Activated CD4-positive, alpha-beta T cell treated with anti-CD3 and anti-CD28 coated beads for 36 hours (primary cell): ENCODE results near the gene AMBRA1. TPM values are rescaled to one million over a fixed set of nuclear protein-coding genes. Genes with fewer than 3 reads are reported as not detected.

Source experiments
- ATAC-seq: fragments of 200-7000 bp; cut with Tn5 transposase; one replicate; pipeline ENCODE4 v1.10.0; 2021; ENCODE audit warnings: mild to moderate bottlenecking, moderate library complexity
- CTCF ChIA-PET: fragments of 350-600 bp; sonication (Branson Sonifier 250); formaldehyde crosslinking; loops from one replicate; lab custom pipeline; 2021; ENCODE audit warnings: antibody characterized with exemption; lab: Charles Lee
- POLR2A ChIA-PET: fragments of 350-600 bp; sonication (Branson Sonifier 250); formaldehyde crosslinking; loops from one replicate; lab custom pipeline; 2021; ENCODE audit warnings: antibody characterized with exemption, inconsistent platforms; lab: Charles Lee
- DNase-seq: peaks from one replicate; pipeline ENCODE4 v3.0.0-alpha.2; 2020
- H3K27ac Mint-ChIP-seq: one replicate; pipeline ENCODE4 v1.8.0; 2021; ENCODE audit warnings: mixed read lengths
- H3K27me3 Mint-ChIP-seq: one replicate; pipeline ENCODE4 v1.8.0; 2021; ENCODE audit warnings: mixed read lengths
- H3K36me3 Mint-ChIP-seq: one replicate; pipeline ENCODE4 v1.8.0; 2021; ENCODE audit warnings: low read depth, mixed read lengths
- H3K4me1 Mint-ChIP-seq: one replicate; pipeline ENCODE4 v1.8.0; 2021; ENCODE audit warnings: mixed read lengths
- H3K4me3 Mint-ChIP-seq: one replicate; pipeline ENCODE4 v1.8.0; 2021; ENCODE audit warnings: mild to moderate bottlenecking, moderate library complexity, mixed read lengths
- H3K9me3 Mint-ChIP-seq: one replicate; pipeline ENCODE4 v1.8.0; 2021; ENCODE audit warnings: low read depth, mixed read lengths
- intact Hi-C, 2 experiments: fragments of 100-400 bp; cut with DNase I in 1 of 2; cut with micrococcal nuclease in 1 of 2; formaldehyde crosslinking; loops; one replicate each; pipeline versions ENCODE4 v1.14.2 to v1.15.1; 2022 to 2024; cut with DNase I, micrococcal nuclease
- total RNA-seq, 2 experiments: library from RNA; stranded (reverse); gene quantifications; one replicate each; pipeline ENCODE4 v1.2.3, GENCODE V29; 2021

AMBRA1 gene
- total RNA-seq, 2 experiments from 2014 or later, result 24.8 to 26.4 TPM

DNA sequence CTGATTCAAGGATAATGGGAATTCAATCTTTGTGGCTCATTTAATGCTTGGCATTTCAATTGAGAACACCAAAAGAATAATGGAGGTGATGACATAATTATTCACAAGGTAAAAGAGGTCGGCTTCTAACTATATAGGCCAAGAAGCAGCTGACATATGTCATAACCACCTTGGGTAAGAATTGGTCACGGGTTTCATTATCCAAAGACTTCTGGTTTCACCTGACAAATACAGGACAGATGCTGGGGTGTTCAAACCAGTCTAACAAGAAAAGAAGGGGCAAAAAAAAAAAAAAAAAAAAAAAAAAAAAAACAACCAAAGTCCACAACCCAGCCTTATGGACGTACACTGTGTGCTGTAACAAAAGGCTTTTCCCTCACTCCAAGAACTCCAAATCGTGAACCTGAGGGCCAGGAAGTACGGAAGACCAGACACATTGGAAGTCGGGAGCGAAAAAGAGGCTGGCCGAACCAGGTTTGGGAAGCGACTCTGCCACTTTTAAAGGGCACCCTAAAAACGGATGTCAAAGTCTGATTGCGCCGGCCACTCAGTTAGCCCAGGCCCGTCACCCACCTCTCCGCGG is 22.8 kb upstream of the AMBRA1 start:
- ATAC-seq (peak; percentile 48), DNase-seq (no peak)
- H3K9me3 Mint-ChIP-seq, result no peaks in the 10 kb centered on the region
- intact Hi-C loops, result loop anchor here (1.0 to 5.0 kb wide), 19 partner anchors 22 to 1231 kb away; partner anchors contain the start of genes AMBRA1 (in 2 of the 2), ARHGAP1 (in 2 of the 2), CELF1 (in 1 of the 2) and CKAP5 (in 1 of the 2)
- peak overlapping the region; percentile 100 for H3K27ac Mint-ChIP-seq
- CTCF ChIA-PET, result interaction anchor here (0.6 to 3.8 kb wide), 3 partner anchors 14 to 126 kb away, joined by 3 to 15 read pairs (median 4); no protein-coding TSS in a partner anchor
- peaks cover 6% of the 10 kb centered on the region for H3K36me3 Mint-ChIP-seq
- POLR2A ChIA-PET, result interaction anchor here (0.5 to 2.1 kb wide), 7 partner anchors 23 to 754 kb away, joined by 3 to 9 read pairs (median 3); partner anchors contain the start of gene AMBRA1
- no peaks in the 10 kb centered on the region for H3K27me3 Mint-ChIP-seq
- peaks cover 31% of the 10 kb centered on the region for H3K4me1 Mint-ChIP-seq
- H3K4me3 Mint-ChIP-seq, result peak overlapping the region; percentile 89

DNA sequence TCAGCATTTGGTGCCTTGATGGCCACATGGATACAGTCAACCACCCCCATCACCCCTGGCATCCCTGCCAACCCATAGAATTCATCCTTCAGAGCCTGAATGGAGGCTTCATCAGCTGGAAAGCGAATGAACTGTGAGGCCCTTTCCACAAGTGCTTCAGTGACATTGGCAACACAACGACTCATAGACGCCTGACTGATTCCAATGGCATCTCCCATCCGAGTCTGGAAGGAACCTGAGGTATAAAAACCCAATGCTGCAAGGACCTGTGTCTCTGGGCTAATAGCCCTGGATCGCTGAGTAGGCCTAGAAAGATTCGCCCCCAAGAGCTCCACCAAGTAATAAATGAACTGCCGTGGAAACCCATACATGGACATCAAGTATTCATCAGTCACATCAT is 21.9 kb upstream of the AMBRA1 start:
- ChIA-PET CTCF (interaction anchor here (0.6 kb wide), 1 partner anchor 27 kb away, joined by 4 read pairs; no protein-coding TSS in a partner anchor), POLR2A (interaction anchor here (0.5 to 2.1 kb wide), 5 partner anchors 10 to 333 kb away, joined by 3 to 9 read pairs (median 6); partner anchors contain the start of gene AMBRA1)
- Mint-ChIP-seq H3K4me1 (peaks cover 29% of the 10 kb centered on the region), H3K4me3 (peak overlapping the region; percentile 89), H3K27ac (no peak overlapping the region), H3K27me3 (no peaks in the 10 kb centered on the region), H3K9me3 (no peaks in the 10 kb centered on the region), H3K36me3 (peaks cover 6% of the 10 kb centered on the region)
- no peak for DNase-seq
- no peak for ATAC-seq
- intact Hi-C loops, result loop anchor here in 1 of 2 experiments (2.0 to 5.0 kb wide), 6 partner anchors 55 to 1232 kb away; partner anchors contain the start of genes CELF1, CSTPP1, NUP160 and PHF21A

DNA sequence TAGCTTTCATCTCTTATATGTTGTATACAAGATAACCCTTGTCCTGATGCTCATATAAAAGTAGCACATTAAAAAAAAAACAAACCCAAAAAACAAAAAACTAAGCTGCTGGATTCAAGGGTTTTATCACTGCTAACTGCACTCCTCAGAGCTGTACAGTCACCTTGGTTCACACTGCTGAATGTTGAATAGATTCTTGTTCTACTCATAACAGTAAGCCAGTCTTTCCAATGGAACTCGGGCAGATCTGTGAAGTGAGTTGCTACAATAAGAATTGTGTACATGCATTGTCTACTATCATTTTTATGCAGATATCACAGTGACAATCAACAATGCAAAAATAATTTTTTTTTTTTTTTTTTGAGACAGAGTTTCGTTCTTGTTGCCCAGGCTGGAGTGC is 18.5 kb upstream of the AMBRA1 start:
- ChIA-PET POLR2A (no interaction called here), CTCF (interaction anchor here (0.7 to 1.6 kb wide), 4 partner anchors 18 to 181 kb away, joined by 3 to 7 read pairs (median 4); partner anchors contain the start of gene AMBRA1)
- Mint-ChIP-seq H3K4me1 (peaks cover 12% of the 10 kb centered on the region), H3K27me3 (no peaks in the 10 kb centered on the region), H3K9me3 (no peaks in the 10 kb centered on the region), H3K4me3 (no peak overlapping the region), H3K36me3 (no peaks in the 10 kb centered on the region), H3K27ac (no peak overlapping the region)
- DNase-seq (no peak), ATAC-seq (no peak)
- intact Hi-C loops, result no loop called here

DNA sequence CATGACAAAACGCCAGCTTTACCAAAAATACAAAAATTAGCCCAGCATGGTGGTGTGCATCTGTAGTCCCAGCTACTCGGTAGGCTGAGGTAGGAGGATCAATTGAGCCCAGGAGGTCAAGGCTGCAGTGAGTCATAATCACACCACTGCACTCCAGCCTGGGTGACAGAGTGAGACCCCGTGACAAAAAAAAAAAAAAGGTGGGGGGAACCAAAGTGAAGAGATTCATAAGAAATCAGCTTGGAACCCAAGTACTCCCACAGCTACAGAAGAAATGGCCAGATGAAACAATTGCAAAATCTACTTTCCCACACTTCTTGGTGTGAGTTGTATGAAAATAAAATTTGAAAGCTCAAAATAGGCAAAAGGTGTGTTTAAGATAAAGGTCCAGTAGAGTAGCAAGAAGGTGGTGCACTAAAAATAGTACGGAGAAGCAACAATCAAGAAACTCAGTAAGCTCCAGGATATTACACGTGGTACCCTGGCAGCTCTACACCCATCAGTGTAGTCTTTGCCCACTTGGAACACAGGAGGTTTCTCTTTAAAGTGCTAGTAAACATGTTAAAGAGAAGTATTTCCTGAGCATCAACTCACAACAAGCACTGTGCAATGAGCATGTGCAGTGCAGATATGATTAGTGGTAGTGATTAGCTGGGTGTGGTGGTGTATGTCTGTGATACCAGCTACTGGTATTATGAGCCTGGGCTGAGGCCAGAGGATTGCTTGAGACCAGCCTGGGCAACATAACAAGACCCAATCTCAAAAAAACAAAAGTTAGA is 17.9 kb upstream of the AMBRA1 start:
- no peaks in the 10 kb centered on the region for H3K9me3 Mint-ChIP-seq
- POLR2A ChIA-PET, result interaction anchor here (0.6 to 1.1 kb wide), 2 partner anchors 17 to 996 kb away, joined by 5 to 10 read pairs; partner anchors contain the start of gene AMBRA1
- H3K36me3 Mint-ChIP-seq, result no peaks in the 10 kb centered on the region
- peaks cover 12% of the 10 kb centered on the region for H3K4me1 Mint-ChIP-seq
- no peak for DNase-seq
- no peak overlapping the region for H3K27ac Mint-ChIP-seq
- CTCF ChIA-PET, result interaction anchor here (1.3 to 1.6 kb wide), 2 partner anchors 18 to 82 kb away, joined by 4 to 7 read pairs; partner anchors contain the start of gene AMBRA1
- H3K27me3 Mint-ChIP-seq, result no peaks in the 10 kb centered on the region
- no peak for ATAC-seq
- no peak overlapping the region for H3K4me3 Mint-ChIP-seq
- intact Hi-C loops, result no loop called here

DNA sequence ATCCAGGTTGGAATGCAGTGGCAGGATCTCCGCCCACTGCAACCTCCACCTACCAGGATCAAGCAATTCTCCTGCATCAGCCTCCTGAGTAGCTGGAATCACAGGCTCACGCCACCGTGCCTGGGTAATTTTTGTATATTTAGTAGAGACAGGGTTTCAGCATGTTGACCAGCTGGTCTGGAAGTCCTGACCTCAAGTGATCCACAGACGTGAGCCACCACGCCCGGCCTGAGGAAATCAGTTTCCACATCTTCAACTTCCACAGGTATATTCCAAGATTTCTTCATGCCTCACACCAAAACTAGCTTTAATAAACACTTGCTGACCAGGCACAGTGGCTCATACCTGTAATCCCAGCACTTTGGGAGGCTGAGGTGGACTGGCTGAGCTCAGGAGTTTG is 15.6 kb upstream of the AMBRA1 start:
- H3K4me1 Mint-ChIP-seq, result peaks cover 2% of the 10 kb centered on the region
- no peak overlapping the region for H3K27ac Mint-ChIP-seq
- no peak for ATAC-seq
- ChIA-PET CTCF (no interaction called here), POLR2A (interaction anchor here (0.6 kb wide), 1 partner anchor 29 kb away, joined by 3 read pairs; no protein-coding TSS in a partner anchor)
- DNase-seq, result no peak
- H3K4me3 Mint-ChIP-seq, result no peak overlapping the region
- no peaks in the 10 kb centered on the region for H3K27me3 Mint-ChIP-seq
- no peaks in the 10 kb centered on the region for H3K36me3 Mint-ChIP-seq
- intact Hi-C loops, result no loop called here
- no peaks in the 10 kb centered on the region for H3K9me3 Mint-ChIP-seq

DNA sequence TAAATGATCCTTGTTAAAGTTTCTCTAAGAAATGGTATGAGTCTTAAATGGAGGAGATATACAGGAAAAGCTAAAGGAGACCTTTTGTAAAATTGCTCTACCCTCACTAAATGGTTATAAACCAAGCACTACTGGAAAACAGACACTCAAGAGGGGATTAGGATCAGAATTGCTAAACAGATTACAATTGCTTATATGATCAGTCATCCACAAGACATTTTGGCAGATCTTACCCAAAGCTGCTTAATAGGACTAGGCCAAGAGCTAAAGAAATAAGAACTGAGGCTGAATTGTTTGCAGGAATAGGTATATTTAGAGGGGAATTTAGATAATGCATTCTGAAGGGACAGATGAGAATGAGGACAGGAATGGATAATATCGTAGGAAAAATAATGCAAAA is 13.7 kb upstream of the AMBRA1 start:
- no peak overlapping the region for H3K27ac Mint-ChIP-seq
- H3K4me1 Mint-ChIP-seq, result peaks cover 2% of the 10 kb centered on the region
- H3K36me3 Mint-ChIP-seq, result no peaks in the 10 kb centered on the region
- no peak for ATAC-seq
- DNase-seq, result no peak
- H3K9me3 Mint-ChIP-seq, result no peaks in the 10 kb centered on the region
- H3K27me3 Mint-ChIP-seq, result no peaks in the 10 kb centered on the region
- POLR2A ChIA-PET, result no interaction called here
- no peak overlapping the region for H3K4me3 Mint-ChIP-seq
- intact Hi-C loops, result no loop called here
- CTCF ChIA-PET, result no interaction called here

DNA sequence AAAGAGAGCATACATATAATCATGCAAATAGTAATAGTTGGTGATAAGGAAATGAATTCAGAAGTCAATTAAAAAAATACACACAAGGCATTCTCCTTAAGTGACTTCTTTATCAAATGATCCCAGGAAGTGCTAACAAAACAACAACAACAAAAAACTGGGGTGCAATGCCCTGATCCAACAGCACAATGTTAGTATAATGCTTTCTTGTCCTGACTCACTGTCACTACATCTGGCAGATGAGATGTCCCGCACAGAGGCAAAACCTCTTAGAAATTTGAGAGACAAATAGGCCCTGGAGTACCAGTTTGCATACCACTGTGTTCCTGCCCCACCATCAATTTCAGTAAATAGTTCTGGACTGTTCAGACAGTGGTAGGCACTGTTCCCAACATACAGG is 11.0 kb upstream of the AMBRA1 start:
- ATAC-seq, result no peak
- no peak for DNase-seq
- no peaks in the 10 kb centered on the region for H3K36me3 Mint-ChIP-seq
- H3K27ac Mint-ChIP-seq, result no peak overlapping the region
- no peaks in the 10 kb centered on the region for H3K9me3 Mint-ChIP-seq
- CTCF ChIA-PET, result interaction anchor here (0.7 kb wide), 1 partner anchor 80 kb away, joined by 5 read pairs; no protein-coding TSS in a partner anchor
- no peaks in the 10 kb centered on the region for H3K27me3 Mint-ChIP-seq
- POLR2A ChIA-PET, result no interaction called here
- H3K4me1 Mint-ChIP-seq, result no peaks in the 10 kb centered on the region
- intact Hi-C loops, result no loop called here
- no peak overlapping the region for H3K4me3 Mint-ChIP-seq

DNA sequence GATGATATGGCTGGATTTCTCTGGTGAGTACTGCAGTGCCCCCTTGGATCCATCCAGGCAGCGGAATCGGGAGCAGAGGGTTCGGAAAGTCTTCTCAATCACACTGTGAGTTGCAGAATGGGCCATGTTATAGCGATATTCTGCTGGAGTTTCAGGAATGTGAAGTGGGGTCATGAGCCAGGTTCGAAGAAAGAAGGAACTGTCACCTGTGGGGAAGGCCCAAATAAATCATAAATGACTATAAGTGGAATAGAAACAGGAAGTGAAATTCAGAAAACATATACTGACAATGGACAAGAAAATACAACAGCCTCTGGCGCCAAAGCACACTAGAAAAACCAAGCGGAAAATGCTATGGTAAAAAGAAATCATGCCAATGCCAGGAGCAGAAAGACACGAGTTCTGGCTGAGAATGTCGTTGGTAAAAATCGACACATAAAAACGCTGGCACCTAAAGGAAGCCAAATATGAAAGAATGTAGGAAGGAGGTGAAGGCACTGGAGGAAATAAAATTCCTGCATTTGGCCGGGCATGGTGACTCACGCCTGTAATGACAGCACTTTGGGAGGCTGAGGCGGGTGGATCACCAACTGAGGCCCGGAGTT is 10.0 kb upstream of the AMBRA1 start:
- Mint-ChIP-seq H3K4me1 (no peaks in the 10 kb centered on the region), H3K4me3 (no peak overlapping the region), H3K27me3 (no peaks in the 10 kb centered on the region), H3K36me3 (no peaks in the 10 kb centered on the region), H3K9me3 (no peaks in the 10 kb centered on the region), H3K27ac (no peak overlapping the region)
- ChIA-PET CTCF (no interaction called here), POLR2A (no interaction called here)
- ATAC-seq, result no peak
- intact Hi-C loops, result no loop called here
- DNase-seq, result no peak

DNA sequence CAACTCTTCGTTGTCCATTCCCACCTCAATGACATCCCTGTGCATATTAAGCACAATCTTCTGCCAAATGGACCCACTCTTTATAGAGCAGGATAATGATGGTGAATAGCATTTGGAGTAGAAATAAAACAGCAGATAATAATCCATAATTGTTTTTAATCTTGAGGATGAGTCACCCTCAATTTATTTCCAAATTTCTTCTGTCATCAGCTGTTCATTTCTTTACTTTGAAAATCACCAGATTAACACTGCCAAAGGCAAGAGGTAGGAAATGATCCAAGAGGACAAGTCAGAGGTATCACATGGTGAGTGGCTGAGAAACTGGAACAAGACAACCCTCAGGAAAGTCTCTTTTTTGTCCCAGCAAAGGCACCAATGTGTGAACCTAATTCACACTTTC is 7.3 kb upstream of the AMBRA1 start:
- H3K36me3 Mint-ChIP-seq, result no peaks in the 10 kb centered on the region
- CTCF ChIA-PET, result no interaction called here
- H3K4me1 Mint-ChIP-seq, result peaks cover 4% of the 10 kb centered on the region
- H3K27ac Mint-ChIP-seq, result no peak overlapping the region
- intact Hi-C loops, result no loop called here
- DNase-seq (no peak), ATAC-seq (no peak)
- no peaks in the 10 kb centered on the region for H3K27me3 Mint-ChIP-seq
- POLR2A ChIA-PET, result no interaction called here
- H3K9me3 Mint-ChIP-seq, result no peaks in the 10 kb centered on the region
- H3K4me3 Mint-ChIP-seq, result no peak overlapping the region

DNA sequence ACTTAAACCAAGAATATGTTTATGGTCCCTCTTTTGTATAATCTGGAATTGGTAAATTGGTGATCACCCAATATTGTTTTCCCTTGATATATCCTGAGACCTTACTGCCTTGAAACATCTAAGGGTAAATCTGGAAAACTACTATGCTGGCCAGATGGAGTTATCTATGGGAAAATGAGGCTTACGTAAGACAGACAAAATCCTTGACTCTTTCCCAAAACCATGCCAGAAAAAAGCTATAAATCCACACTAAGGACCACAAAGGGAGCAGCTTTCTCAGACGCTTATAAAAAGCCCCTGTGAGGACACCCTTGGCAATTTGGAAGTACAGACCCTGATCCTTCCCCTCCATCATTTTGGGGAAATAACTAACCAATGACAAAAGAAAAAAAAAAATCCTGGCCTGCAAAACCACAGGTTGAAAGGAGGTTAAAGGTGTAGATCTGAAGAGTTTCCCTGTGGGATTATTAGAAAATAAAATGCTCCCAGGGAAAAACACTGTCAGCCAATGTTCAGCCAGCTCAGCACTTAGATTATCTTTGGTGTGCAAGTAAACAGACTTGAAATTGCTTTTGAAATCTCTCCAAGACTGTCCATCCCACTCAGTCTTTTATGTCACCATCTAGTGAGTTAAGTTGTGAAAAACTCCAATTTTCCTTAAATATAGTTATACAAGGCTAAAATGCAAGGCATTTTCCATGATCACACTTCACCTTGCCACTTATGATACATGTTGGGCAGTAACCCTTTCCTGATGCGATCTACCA is 6.6 kb upstream of the AMBRA1 start:
- H3K4me3 Mint-ChIP-seq, result no peak overlapping the region
- no peak for ATAC-seq
- H3K9me3 Mint-ChIP-seq, result no peaks in the 10 kb centered on the region
- ChIA-PET CTCF (interaction anchor here (0.6 to 1.2 kb wide), 3 partner anchors 21 to 772 kb away, joined by 3 read pairs; no protein-coding TSS in a partner anchor), POLR2A (no interaction called here)
- no peak overlapping the region for H3K27ac Mint-ChIP-seq
- H3K4me1 Mint-ChIP-seq, result peaks cover 4% of the 10 kb centered on the region
- no peak for DNase-seq
- H3K36me3 Mint-ChIP-seq, result no peaks in the 10 kb centered on the region
- H3K27me3 Mint-ChIP-seq, result no peaks in the 10 kb centered on the region
- intact Hi-C loops, result no loop called here
